C4-2B (cell line): ENCODE data around the gene HBM.

ENCODE experiments used
- ZFX ChIP-seq: fragments of 450-650 bp; IDR thresholded peaks from 2 replicates; pipeline ENCODE4 v1.6.1; 2017
- TF ChIP-seq, protein P1 (sequence below): fragments of 450-650 bp; conservative IDR thresholded peaks from 2 replicates; pipeline ENCODE4 v1.5.1; 2017; ENCODE audit warnings: mild to moderate bottlenecking

DNA sequence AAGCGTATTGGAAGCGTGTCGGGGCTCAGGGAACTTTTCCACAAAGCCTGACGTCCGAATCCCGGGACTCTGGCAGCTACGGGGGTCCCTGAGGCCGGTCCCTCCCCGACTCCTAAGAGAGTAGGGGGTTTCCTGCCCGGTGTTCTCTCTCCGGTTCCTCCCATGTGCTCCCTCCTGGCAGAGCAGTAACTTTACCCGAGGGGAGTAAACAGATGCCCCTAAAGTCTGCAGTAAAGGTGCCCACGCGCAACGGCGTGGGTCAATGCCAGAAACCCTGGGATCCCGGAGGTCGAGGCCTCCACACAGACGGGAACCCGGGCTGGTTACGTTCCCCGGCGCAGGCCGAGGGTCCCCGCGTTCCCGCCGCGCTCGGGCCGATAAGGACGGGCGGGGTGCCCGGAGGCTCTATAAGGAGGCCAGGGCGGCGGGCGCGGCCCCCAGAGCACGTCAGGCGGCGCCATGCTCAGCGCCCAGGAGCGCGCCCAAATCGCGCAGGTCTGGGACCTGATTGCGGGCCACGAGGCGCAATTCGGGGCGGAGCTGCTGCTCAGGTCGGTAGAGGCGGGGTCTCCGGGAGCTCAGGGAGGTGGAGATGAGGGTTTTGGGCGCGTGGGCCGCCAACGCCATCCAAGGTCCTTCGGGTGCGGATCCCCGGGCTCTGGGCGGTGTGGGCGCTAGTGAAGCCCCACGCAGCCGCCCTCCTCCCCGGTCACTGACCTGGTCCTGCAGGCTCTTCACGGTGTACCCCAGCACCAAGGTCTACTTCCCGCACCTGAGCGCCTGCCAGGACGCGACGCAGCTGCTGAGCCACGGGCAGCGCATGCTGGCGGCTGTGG lies at the start of gene HBM:
- TF ChIP-seq, protein P1, sequence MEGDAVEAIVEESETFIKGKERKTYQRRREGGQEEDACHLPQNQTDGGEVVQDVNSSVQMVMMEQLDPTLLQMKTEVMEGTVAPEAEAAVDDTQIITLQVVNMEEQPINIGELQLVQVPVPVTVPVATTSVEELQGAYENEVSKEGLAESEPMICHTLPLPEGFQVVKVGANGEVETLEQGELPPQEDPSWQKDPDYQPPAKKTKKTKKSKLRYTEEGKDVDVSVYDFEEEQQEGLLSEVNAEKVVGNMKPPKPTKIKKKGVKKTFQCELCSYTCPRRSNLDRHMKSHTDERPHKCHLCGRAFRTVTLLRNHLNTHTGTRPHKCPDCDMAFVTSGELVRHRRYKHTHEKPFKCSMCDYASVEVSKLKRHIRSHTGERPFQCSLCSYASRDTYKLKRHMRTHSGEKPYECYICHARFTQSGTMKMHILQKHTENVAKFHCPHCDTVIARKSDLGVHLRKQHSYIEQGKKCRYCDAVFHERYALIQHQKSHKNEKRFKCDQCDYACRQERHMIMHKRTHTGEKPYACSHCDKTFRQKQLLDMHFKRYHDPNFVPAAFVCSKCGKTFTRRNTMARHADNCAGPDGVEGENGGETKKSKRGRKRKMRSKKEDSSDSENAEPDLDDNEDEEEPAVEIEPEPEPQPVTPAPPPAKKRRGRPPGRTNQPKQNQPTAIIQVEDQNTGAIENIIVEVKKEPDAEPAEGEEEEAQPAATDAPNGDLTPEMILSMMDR: no peak
- no peak for TF ChIP-seq ZFX
